Peyer's patch (tissue), 4 donors: ENCODE data around the gene OAF.

Experiments
- POLR2A ChIP-seq, 2 donors: fragments of 450-650 bp; IDR thresholded peaks; one replicate each; pipeline ENCODE4 v1.5.1; 2017; ENCODE audit warnings: antibody characterized with exemption in 2 of 2, mild to moderate bottlenecking in 2 of 2, moderate library complexity in 2 of 2
- TF ChIP-seq, protein P1 (sequence below), 6 experiments: fragments of 450-650 bp in 4 of 6; fragments of 200-600 bp in 2 of 6; sonication (generic) in 1 of 6; IDR thresholded peaks; one replicate each; pipeline ENCODE4 v1.5.1; 2017 to 2019; ENCODE audit warnings: antibody characterized with exemption in 6 of 6, mild to moderate bottlenecking in 3 of 6, moderate library complexity in 1 of 6

DNA sequence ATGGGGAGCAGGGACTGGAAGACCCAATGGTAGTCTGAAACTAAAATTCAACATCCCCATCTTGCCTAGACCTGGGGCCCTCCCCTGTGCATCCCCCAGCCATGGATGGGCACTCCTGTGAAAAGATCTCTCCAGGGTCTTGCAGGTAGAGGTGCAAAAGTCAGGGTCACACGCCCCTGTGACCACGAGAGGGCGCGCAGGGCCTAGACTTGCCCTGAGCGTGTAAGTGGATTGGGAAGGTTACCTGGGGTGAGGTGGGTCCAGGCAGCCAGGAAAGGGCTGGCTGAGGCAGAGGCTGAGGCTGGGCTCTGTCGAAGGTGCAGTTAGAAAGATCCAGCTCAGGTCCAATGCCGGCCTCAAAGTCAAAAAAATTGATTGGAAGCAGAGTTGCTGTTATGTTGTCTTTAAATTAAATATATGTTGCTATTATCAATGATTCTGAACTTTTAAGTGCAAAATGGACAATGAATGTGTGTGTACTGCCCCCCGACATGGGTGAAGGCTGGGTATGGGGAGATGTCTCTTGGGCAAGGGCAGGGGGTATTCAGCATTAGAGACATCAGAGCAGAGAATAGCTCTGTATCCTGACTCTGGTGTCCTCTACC is 24.3 kb downstream of the OAF start:
- TF ChIP-seq, protein P1, sequence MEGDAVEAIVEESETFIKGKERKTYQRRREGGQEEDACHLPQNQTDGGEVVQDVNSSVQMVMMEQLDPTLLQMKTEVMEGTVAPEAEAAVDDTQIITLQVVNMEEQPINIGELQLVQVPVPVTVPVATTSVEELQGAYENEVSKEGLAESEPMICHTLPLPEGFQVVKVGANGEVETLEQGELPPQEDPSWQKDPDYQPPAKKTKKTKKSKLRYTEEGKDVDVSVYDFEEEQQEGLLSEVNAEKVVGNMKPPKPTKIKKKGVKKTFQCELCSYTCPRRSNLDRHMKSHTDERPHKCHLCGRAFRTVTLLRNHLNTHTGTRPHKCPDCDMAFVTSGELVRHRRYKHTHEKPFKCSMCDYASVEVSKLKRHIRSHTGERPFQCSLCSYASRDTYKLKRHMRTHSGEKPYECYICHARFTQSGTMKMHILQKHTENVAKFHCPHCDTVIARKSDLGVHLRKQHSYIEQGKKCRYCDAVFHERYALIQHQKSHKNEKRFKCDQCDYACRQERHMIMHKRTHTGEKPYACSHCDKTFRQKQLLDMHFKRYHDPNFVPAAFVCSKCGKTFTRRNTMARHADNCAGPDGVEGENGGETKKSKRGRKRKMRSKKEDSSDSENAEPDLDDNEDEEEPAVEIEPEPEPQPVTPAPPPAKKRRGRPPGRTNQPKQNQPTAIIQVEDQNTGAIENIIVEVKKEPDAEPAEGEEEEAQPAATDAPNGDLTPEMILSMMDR (IDR thresholded peaks at IDR 0.05), result peak in 5 of 6 experiments; percentile 20 to 85 (median 81)
- TF ChIP-seq POLR2A (IDR thresholded peaks at IDR 0.05), result no peak
